H1 (cell line): ENCODE data around the gene TAOK2. TPM values are rescaled to one million over a fixed set of nuclear protein-coding genes. Genes with fewer than 3 reads are reported as not detected.

Experiments
- BACH1 ChIP-seq: IDR thresholded peaks from 2 replicates; pipeline ENCODE4 v1.6.1; 2012; ENCODE audit warnings: low read length, improper control_type of control experiment
- EGR1 ChIP-seq: IDR thresholded peaks from 2 replicates; pipeline ENCODE4 v1.6.1; 2011; ENCODE audit warnings: low read depth, low read length, borderline replicate concordance
- EZH2 ChIP-seq: fragments of 200-600 bp; sonication (generic); IDR thresholded peaks from 2 replicates; pipeline ENCODE4 v1.7.1; 2012; ENCODE audit warnings: low read depth, mild to moderate bottlenecking, moderate library complexity, low read length, inconsistent platforms; ENCODE audit not compliant: severe bottlenecking
- GTF2F1 ChIP-seq: IDR thresholded peaks from 2 replicates; pipeline ENCODE4 v1.6.1; 2012; ENCODE audit warnings: low read depth, low read length, improper control_type of control experiment, borderline replicate concordance
- HDAC6 ChIP-seq: IDR thresholded peaks from one replicate; pipeline ENCODE4 v1.7.1; 2012; ENCODE audit warnings: low read depth, mild to moderate bottlenecking, inconsistent platforms, low read length, moderate library complexity
- JUND ChIP-seq: IDR thresholded peaks from 2 replicates; pipeline ENCODE4 v1.6.1; 2011; ENCODE audit warnings: mild to moderate bottlenecking, improper control_type of control experiment, low read length
- MAFK ChIP-seq: IDR thresholded peaks from 2 replicates; pipeline ENCODE4 v1.6.1; 2012; ENCODE audit warnings: low read depth, mild to moderate bottlenecking, improper control_type of control experiment, low read length
- NANOG ChIP-seq: IDR thresholded peaks from 2 replicates; pipeline ENCODE4 v1.6.1; 2011; ENCODE audit warnings: low read length, low read depth, mild to moderate bottlenecking, inconsistent platforms; ENCODE audit not compliant: insufficient read depth, poor library complexity, severe bottlenecking
- POU5F1 ChIP-seq: IDR thresholded peaks from 2 replicates; pipeline ENCODE4 v1.6.1; 2011; ENCODE audit warnings: low read depth, mild to moderate bottlenecking, low read length, moderate library complexity
- SIX5 ChIP-seq: IDR thresholded peaks from 2 replicates; pipeline ENCODE4 v1.6.1; 2011; ENCODE audit warnings: mild to moderate bottlenecking, low read depth, low read length
- SP1 ChIP-seq: IDR thresholded peaks from 2 replicates; pipeline ENCODE4 v1.6.1; 2011; ENCODE audit warnings: low read depth, low read length
- SP2 ChIP-seq: IDR thresholded peaks from 2 replicates; pipeline ENCODE4 v1.6.1; 2012; ENCODE audit warnings: mild to moderate bottlenecking, low read length, inconsistent platforms
- SRF ChIP-seq: IDR thresholded peaks from 2 replicates; pipeline ENCODE4 v1.6.1; 2011; ENCODE audit warnings: mild to moderate bottlenecking, low read depth, low read length, moderate library complexity
- SUZ12 ChIP-seq: fragments of 200-600 bp; sonication (generic); IDR thresholded peaks from 2 replicates; pipeline ENCODE4 v1.6.1; 2012; ENCODE audit warnings: mild to moderate bottlenecking, inconsistent platforms, low read length, moderate library complexity, mixed read lengths
- TAF7 ChIP-seq: optimal IDR thresholded peaks from 2 replicates; pipeline ENCODE3; 2011; ENCODE audit warnings: low read depth, mild to moderate bottlenecking, inconsistent platforms, low read length, moderate library complexity, borderline replicate concordance
- TCF12 ChIP-seq: IDR thresholded peaks from 2 replicates; pipeline ENCODE4 v1.6.1; 2011; ENCODE audit warnings: low read depth, mild to moderate bottlenecking, low read length
- ZNF274 ChIP-seq: IDR thresholded peaks from 2 replicates; pipeline ENCODE4 v1.7.0; 2012; ENCODE audit warnings: low read length, borderline replicate concordance; ENCODE audit errors: extremely low read depth
- polyA plus RNA-seq, 7 experiments: library from polyadenylated mRNA; depleted of rRNA in 3 of 7; stranded (reverse) in 5 of 7; unstranded in 2 of 7; fragments of >200 nt in 5 of 7; fragments of 200-250 nt in 2 of 7; gene quantifications; 1 replicate in 5 of 7; 2 replicates in 1 of 7; 4 replicates in 1 of 7; pipeline versions ENCODE4 v1.2.1 to v1.2.3, GENCODE V29; 2011 to 2013; ENCODE audit warnings: missing spikeins in 2 of 7, mixed read lengths in 2 of 7
- total RNA-seq: library from RNA; stranded (reverse); fragmentation: NEBNext Ultra II Directional; extraction: Animal tissue kit (Norgen Biotek cat#: 25700); gene quantifications from 2 replicates; pipeline ENCODE4 v1.2.1, GENCODE V29; 2021
- TF ChIP-seq, protein P1 (sequence below): IDR thresholded peaks from 2 replicates; pipeline ENCODE4 v1.6.1; 2012; ENCODE audit warnings: inconsistent platforms
- TF ChIP-seq, protein P2 (sequence below), 3 experiments: IDR thresholded peaks; 1 replicate in 2 of 3; 2 replicates in 1 of 3; pipeline versions ENCODE4 v1.5.1 to v1.6.1; 2011; ENCODE audit warnings: low read length in 3 of 3, mild to moderate bottlenecking in 3 of 3, inconsistent platforms in 2 of 3, low read depth in 1 of 3, moderate library complexity in 1 of 3; ENCODE audit not compliant: insufficient read depth in 1 of 3; ENCODE audit errors: control extremely low read depth in 1 of 3
- TF ChIP-seq, protein P3 (sequence below): IDR thresholded peaks from 2 replicates; pipeline ENCODE4 v1.6.1; 2012; ENCODE audit warnings: inconsistent platforms

TAOK2 gene
- total and polyA plus RNA-seq, 2 of the 8 experiments (the other 6 are each of a cell fraction or from before 2014, with no cell fraction given) = 13.5 to 32.6 TPM

DNA sequence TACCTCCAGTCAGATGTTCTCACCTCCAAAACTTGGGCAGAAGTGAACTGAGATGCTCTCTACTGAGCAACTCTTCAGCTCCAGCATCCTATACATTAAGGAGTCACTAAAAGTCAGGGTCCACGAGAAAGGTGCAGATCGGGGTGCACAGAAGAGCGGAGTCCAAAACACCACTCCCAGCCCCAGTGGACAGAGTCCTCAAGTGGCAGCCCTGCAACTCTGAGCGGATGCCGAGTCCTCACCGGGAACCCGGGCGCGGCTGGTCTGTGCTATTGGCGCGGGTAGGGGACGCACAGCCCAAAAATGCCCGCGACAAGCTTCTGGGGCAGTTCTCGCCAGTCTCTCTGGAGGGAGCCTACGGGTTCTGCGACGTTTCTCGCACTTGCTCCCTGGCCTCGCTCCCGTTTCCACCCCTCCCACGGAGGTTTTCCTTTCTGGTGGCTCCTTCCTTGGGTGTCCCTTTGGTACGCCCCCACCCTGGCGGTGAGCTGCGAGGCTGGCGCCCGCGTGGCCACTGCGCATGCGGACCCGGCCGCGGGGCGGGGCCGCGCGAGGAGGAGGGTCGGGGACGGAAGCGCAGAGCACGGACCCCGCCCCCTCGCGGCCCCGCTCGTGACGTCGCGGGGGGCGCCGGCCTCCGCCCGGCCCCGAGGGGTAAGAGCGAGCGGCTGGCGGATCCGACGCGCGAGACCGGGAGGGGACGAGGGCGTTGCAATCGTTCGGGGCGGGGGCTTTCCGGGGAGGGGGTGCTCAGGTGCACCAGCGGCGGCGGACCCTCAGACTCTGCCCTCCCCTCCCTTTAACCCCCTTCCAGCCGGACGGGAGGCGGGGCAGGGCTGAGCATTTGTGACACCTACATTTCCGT, 12.0 kb upstream of the TAOK2 start, which contains the start of gene TMEM219 (continued):
- TF ChIP-seq SIX5 (no peak), ZNF274 (no peak), EGR1 (no peak), MAFK (no peak), SP1 (no peak), TCF12 (no peak), SRF (no peak), TAF7 (no peak), SUZ12 (no peak), JUND (peak; percentile 88), POU5F1 (no peak), NANOG (no peak), GTF2F1 (no peak), EZH2 (no peak), BACH1 (peak; percentile 69), SP2 (no peak), HDAC6 (no peak)
- TF ChIP-seq, protein P1, sequence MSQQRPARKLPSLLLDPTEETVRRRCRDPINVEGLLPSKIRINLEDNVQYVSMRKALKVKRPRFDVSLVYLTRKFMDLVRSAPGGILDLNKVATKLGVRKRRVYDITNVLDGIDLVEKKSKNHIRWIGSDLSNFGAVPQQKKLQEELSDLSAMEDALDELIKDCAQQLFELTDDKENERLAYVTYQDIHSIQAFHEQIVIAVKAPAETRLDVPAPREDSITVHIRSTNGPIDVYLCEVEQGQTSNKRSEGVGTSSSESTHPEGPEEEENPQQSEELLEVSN = peak; percentile 80
- TF ChIP-seq, protein P2, sequence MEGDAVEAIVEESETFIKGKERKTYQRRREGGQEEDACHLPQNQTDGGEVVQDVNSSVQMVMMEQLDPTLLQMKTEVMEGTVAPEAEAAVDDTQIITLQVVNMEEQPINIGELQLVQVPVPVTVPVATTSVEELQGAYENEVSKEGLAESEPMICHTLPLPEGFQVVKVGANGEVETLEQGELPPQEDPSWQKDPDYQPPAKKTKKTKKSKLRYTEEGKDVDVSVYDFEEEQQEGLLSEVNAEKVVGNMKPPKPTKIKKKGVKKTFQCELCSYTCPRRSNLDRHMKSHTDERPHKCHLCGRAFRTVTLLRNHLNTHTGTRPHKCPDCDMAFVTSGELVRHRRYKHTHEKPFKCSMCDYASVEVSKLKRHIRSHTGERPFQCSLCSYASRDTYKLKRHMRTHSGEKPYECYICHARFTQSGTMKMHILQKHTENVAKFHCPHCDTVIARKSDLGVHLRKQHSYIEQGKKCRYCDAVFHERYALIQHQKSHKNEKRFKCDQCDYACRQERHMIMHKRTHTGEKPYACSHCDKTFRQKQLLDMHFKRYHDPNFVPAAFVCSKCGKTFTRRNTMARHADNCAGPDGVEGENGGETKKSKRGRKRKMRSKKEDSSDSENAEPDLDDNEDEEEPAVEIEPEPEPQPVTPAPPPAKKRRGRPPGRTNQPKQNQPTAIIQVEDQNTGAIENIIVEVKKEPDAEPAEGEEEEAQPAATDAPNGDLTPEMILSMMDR (IDR thresholded peaks at IDR 0.05; ENCODE audit: control extremely low read depth in 1 of 3, insufficient read depth in 1 of 3, low read depth in 1 of 3, low read length in 3 of 3) = no peak
- TF ChIP-seq, protein P3, sequence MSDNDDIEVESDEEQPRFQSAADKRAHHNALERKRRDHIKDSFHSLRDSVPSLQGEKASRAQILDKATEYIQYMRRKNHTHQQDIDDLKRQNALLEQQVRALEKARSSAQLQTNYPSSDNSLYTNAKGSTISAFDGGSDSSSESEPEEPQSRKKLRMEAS = peak; percentile 62; the same call in 1 of the 2 replicates
